Measurements from ENCODE around the gene SSH2.

DNA sequence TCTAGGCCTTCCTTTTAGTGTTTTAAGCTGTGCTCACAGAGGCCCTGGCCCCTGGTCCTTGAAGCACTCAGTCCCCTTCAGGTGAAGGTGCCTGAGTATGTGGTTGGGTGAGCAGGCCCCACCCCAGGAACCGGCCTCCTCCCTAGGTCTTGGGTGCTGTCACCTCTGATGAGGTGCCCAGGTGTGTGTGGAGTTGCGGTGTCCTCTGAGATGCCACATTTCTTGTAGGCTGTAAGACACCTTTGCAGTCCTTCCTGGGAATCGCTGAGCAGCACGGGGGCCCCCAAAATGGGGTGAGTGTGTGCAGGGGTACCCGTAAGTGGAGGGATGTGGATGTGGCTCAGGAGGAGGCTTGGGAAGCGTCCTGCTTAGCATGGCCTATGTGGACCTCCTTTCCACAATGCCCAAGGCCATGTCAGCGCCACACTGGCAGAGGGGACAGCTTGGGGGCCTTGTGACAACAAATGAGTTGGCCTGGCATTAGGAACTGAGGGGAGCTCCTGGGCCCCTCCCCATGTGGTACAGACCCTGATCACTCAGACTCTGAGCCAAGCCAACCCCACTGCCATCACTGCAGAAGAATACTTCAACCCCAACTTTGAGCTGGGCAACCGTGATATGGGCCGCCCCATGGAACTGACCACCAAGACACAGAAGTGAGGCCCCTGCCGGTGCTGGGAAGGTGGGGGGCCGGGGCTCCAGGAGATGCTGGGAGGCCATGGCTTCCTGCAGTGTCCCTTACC is 318.5 kb downstream of the SSH2 start:
- TF ChIP-seq POLR2A (IDR thresholded peaks at IDR 0.05) = no peak
- TF ChIP-seq, protein P1, sequence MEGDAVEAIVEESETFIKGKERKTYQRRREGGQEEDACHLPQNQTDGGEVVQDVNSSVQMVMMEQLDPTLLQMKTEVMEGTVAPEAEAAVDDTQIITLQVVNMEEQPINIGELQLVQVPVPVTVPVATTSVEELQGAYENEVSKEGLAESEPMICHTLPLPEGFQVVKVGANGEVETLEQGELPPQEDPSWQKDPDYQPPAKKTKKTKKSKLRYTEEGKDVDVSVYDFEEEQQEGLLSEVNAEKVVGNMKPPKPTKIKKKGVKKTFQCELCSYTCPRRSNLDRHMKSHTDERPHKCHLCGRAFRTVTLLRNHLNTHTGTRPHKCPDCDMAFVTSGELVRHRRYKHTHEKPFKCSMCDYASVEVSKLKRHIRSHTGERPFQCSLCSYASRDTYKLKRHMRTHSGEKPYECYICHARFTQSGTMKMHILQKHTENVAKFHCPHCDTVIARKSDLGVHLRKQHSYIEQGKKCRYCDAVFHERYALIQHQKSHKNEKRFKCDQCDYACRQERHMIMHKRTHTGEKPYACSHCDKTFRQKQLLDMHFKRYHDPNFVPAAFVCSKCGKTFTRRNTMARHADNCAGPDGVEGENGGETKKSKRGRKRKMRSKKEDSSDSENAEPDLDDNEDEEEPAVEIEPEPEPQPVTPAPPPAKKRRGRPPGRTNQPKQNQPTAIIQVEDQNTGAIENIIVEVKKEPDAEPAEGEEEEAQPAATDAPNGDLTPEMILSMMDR (IDR thresholded peaks at IDR 0.05 in 4 of 5, conservative IDR thresholded peaks at IDR 0.05 in 1 of 5) = no peak
